PC-3 (cell line): ENCODE results near the gene TRIM28.

ENCODE experiments used
- CTCF ChIP-seq: fragments of 300-600 bp; sonication (generic); conservative IDR thresholded peaks from 2 replicates; pipeline ENCODE4 v1.5.1; 2017; ENCODE audit warnings: antibody characterized with exemption, low read depth, mild to moderate bottlenecking, low read length
- EZH2 ChIP-seq: fragments of 300-600 bp; sonication (generic); IDR thresholded peaks from one replicate; pipeline ENCODE4 v1.6.1; 2017; ENCODE audit warnings: antibody characterized with exemption, mild to moderate bottlenecking, low read length; ENCODE audit not compliant: unreplicated experiment
- EZH2phosphoT487 ChIP-seq: fragments of 300-600 bp; sonication (generic); IDR thresholded peaks from 2 replicates; pipeline ENCODE4 v1.6.1; 2018; ENCODE audit warnings: mild to moderate bottlenecking, antibody characterized with exemption, low read length, borderline replicate concordance

DNA sequence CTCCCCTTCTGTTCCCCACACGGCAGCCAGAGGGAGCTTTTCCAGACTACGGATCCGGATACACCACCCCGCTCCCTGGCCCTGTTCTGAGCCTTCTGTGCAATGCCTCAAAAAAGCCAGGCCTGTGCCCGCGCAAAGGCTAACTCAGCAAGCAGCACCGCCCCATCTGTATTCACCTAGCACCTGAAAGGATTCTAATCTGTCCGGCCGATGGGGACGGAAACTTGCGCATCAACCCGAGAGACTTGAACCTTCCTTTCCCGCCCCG is 24.8 kb upstream of the TRIM28 start:
- no peak; the same call in 1 of the 2 replicates for TF ChIP-seq CTCF
- no peak for TF ChIP-seq EZH2
- no peak for TF ChIP-seq EZH2phosphoT487
